ENCODE results near the gene USP34.

USP34 gene

GRCh38 chr2:61439241-61440002, 31.5 kb downstream of the USP34 start:
- peaks cover 22% of the 10 kb centered on the region for H4K20me1 ChIP-seq (ENCODE audit: insufficient read depth, low read length)

GRCh38 chr2:61438670-61439069, 32.2 kb downstream of the USP34 start:
- peaks cover 7% of the 10 kb centered on the region for H3K4me1 ChIP-seq (ENCODE audit: low read length)
- H3K36me3 ChIP-seq (replicated peaks; ENCODE audit: insufficient read depth, low read length) = no peaks in the 10 kb centered on the region
- H3K9ac ChIP-seq (ENCODE audit: low read length) = no peak overlapping the region
- H2AFZ ChIP-seq (ENCODE audit: low read length) = no peak overlapping the region
- H3F3A ChIP-seq (ENCODE audit: insufficient read depth, low read length) = no peaks in the 10 kb centered on the region
- no peak overlapping the region for H3K27ac ChIP-seq (ENCODE audit: low read length)
- DNase-seq = no peak
- H3K9me3 ChIP-seq (replicated peaks; ENCODE audit: insufficient read depth, low read length) = no peaks in the 10 kb centered on the region
- H3K79me2 ChIP-seq (ENCODE audit: low read length) = peaks cover 98% of the 10 kb centered on the region
- no peak overlapping the region for H3K4me3 ChIP-seq (ENCODE audit: low read length)
- H3K9me2 ChIP-seq (replicated peaks; ENCODE audit: insufficient read depth, low read length) = no peaks in the 10 kb centered on the region
- H3K4me2 ChIP-seq (ENCODE audit: low read depth, low read length) = no peak overlapping the region
- H4K20me1 ChIP-seq (ENCODE audit: insufficient read depth, low read length) = peaks cover 29% of the 10 kb centered on the region
- TF ChIP-seq EZH2 (optimal IDR thresholded peaks at IDR 0.05; ENCODE audit: low read depth, low read length) = no peak
- no peaks in the 10 kb centered on the region for H3K27me3 ChIP-seq (replicated peaks; ENCODE audit: insufficient read depth, low read length)

More at GRCh38 chr2:61439241-61440002, 31.5 kb downstream of the USP34 start:
- peaks cover 13% of the 10 kb centered on the region for H3K4me1 ChIP-seq (ENCODE audit: low read length)
- H3K9ac ChIP-seq (ENCODE audit: low read length) = no peak overlapping the region
- DNase-seq = no peak
- TF ChIP-seq EZH2 (optimal IDR thresholded peaks at IDR 0.05; ENCODE audit: low read depth, low read length) (no peak), EZH2phosphoT487 (IDR thresholded peaks at IDR 0.05; ENCODE audit: low read length) (no peak), CTCF (IDR thresholded peaks at IDR 0.05; ENCODE audit: low read length) (no peak)
- no peak overlapping the region for H3K4me3 ChIP-seq (ENCODE audit: low read length)
- no peaks in the 10 kb centered on the region for H3K9me2 ChIP-seq (replicated peaks; ENCODE audit: insufficient read depth, low read length)
- no peaks in the 10 kb centered on the region; the same call in 1 of the 2 replicates for H3K36me3 ChIP-seq (replicated peaks; ENCODE audit: insufficient read depth, low read length)
- H2AFZ ChIP-seq (ENCODE audit: low read length) = no peak overlapping the region
- H3K27me3 ChIP-seq (replicated peaks; ENCODE audit: insufficient read depth, low read length) = no peaks in the 10 kb centered on the region
- H3K4me2 ChIP-seq (ENCODE audit: low read depth, low read length) = no peak overlapping the region
- H3K79me2 ChIP-seq (ENCODE audit: low read length) = peaks cover 98% of the 10 kb centered on the region
- no peak overlapping the region for H3K27ac ChIP-seq (ENCODE audit: low read length)
- H3K9me3 ChIP-seq (replicated peaks; ENCODE audit: insufficient read depth, low read length) = no peaks in the 10 kb centered on the region
- H3F3A ChIP-seq (ENCODE audit: insufficient read depth, low read length) = peaks cover 7% of the 10 kb centered on the region

- Histone ChIP-seq H3K27me3 (replicated peaks; ENCODE audit: insufficient read depth, low read length) (no peaks in the 10 kb centered on the region), H2AFZ (ENCODE audit: low read length) (no peak overlapping the region), H3K9ac (ENCODE audit: low read length) (no peak overlapping the region), H4K20me1 (ENCODE audit: insufficient read depth, low read length) (peaks cover 42% of the 10 kb centered on the region), H3K9me2 (replicated peaks; ENCODE audit: insufficient read depth, low read length) (no peaks in the 10 kb centered on the region), H3K27ac (ENCODE audit: low read length) (no peak overlapping the region), H3K4me3 (ENCODE audit: low read length) (no peak overlapping the region), H3F3A (ENCODE audit: insufficient read depth, low read length) (no peaks in the 10 kb centered on the region), H3K9me3 (replicated peaks; ENCODE audit: insufficient read depth, low read length) (no peaks in the 10 kb centered on the region), H3K4me1 (ENCODE audit: low read length) (0 out of 2 replicates have a peak, but pooled peaks cover 4% of the 10 kb centered on the region), H3K36me3 (replicated peaks; ENCODE audit: insufficient read depth, low read length) (no peaks in the 10 kb centered on the region), H3K4me2 (ENCODE audit: low read depth, low read length) (no peak overlapping the region), H3K79me2 (ENCODE audit: low read length) (peaks cover 98% of the 10 kb centered on the region)
- no peak for TF ChIP-seq EZH2phosphoT487 (IDR thresholded peaks at IDR 0.05; ENCODE audit: low read length)
- TF ChIP-seq EZH2 (optimal IDR thresholded peaks at IDR 0.05; ENCODE audit: low read depth, low read length) = no peak
- no peak for TF ChIP-seq CTCF (IDR thresholded peaks at IDR 0.05; ENCODE audit: low read length)
- DNase-seq = no peak
These were observed 33.7 kb downstream of the USP34 start for GRCh38 chr2:61437170-61437569.

GRCh38 chr2:61436092-61436491, 34.8 kb downstream of the USP34 start:
- Histone ChIP-seq H4K20me1 (ENCODE audit: insufficient read depth, low read length) (peaks cover 39% of the 10 kb centered on the region), H3K4me1 (ENCODE audit: low read length) (0 out of 2 replicates have a peak, but pooled peaks cover 4% of the 10 kb centered on the region), H2AFZ (ENCODE audit: low read length) (no peak overlapping the region), H3K4me3 (ENCODE audit: low read length) (no peak overlapping the region), H3K36me3 (replicated peaks; ENCODE audit: insufficient read depth, low read length) (no peaks in the 10 kb centered on the region), H3K27ac (ENCODE audit: low read length) (no peak overlapping the region), H3K9me3 (replicated peaks; ENCODE audit: insufficient read depth, low read length) (no peaks in the 10 kb centered on the region), H3F3A (ENCODE audit: insufficient read depth, low read length) (no peaks in the 10 kb centered on the region), H3K4me2 (ENCODE audit: low read depth, low read length) (no peak overlapping the region), H3K27me3 (replicated peaks; ENCODE audit: insufficient read depth, low read length) (no peaks in the 10 kb centered on the region), H3K9me2 (replicated peaks; ENCODE audit: insufficient read depth, low read length) (no peaks in the 10 kb centered on the region), H3K79me2 (ENCODE audit: low read length) (peaks cover 98% of the 10 kb centered on the region), H3K9ac (ENCODE audit: low read length) (no peak overlapping the region)
- TF ChIP-seq CTCF (IDR thresholded peaks at IDR 0.05; ENCODE audit: low read length) (no peak), EZH2 (optimal IDR thresholded peaks at IDR 0.05; ENCODE audit: low read depth, low read length) (no peak), EZH2phosphoT487 (IDR thresholded peaks at IDR 0.05; ENCODE audit: low read length) (no peak)
- DNase-seq = no peak

Measured in MM.1S (cell line).